H1 (cell line): ENCODE data around the gene ZDHHC24. TPM values are rescaled to one million over a fixed set of nuclear protein-coding genes. Genes with fewer than 3 reads are reported as not detected.

Experiments
- CTCF ChIA-PET: fragments of 300-600 bp; sonication (Branson Sonifier 250); formaldehyde crosslinking; loops from one replicate; lab custom pipeline; 2021; ENCODE audit not compliant: partially characterized antibody; lab: Charles Lee
- POLR2A ChIA-PET: fragments of 300-600 bp; sonication (Branson Sonifier 250); formaldehyde crosslinking; loops from one replicate; lab custom pipeline; 2021; ENCODE audit warnings: inconsistent platforms; ENCODE audit not compliant: partially characterized antibody; lab: Charles Lee
- DNase-seq, 2 experiments: peaks; one replicate each; pipeline versions ENCODE4 v3.0.0 to v3.0.0-alpha.2; 2010 to 2022; ENCODE audit warnings: low spot score in 2 of 2, low read depth in 1 of 2, mixed read lengths in 1 of 2
- FAIRE-seq: peaks from 2 replicates; lab custom pipeline; 2011; peaks lifted over from hg19 to GRCh38; lab: Jason Lieb, UNC
- H2AFZ ChIP-seq: 2 replicates; pipeline ENCODE4 v1.8.1; 2012; ENCODE audit warnings: low read length, inconsistent platforms
- H2AK5ac ChIP-seq: 2 replicates; pipeline ENCODE4 v1.6.1; 2013; ENCODE audit warnings: low read depth, low read length
- H2BK120ac ChIP-seq: replicated peaks from 2 replicates; pipeline ENCODE3; 2013; ENCODE audit warnings: low read depth, low read length, inconsistent platforms
- H2BK12ac ChIP-seq: 2 replicates; pipeline ENCODE4 v1.6.1; 2013; ENCODE audit warnings: low read depth, low read length
- H2BK15ac ChIP-seq: 2 replicates; pipeline ENCODE4 v1.6.1; 2013; ENCODE audit warnings: low read length
- H2BK20ac ChIP-seq: 2 replicates; pipeline ENCODE4 v1.6.1; 2013; ENCODE audit warnings: low read length
- H2BK5ac ChIP-seq: 2 replicates; pipeline ENCODE4 v1.6.1; 2013; ENCODE audit warnings: low read depth, low read length
- H3K14ac ChIP-seq: 2 replicates; pipeline ENCODE4 v1.6.1; 2013; ENCODE audit warnings: inconsistent platforms; ENCODE audit not compliant: insufficient read length
- H3K18ac ChIP-seq: 2 replicates; pipeline ENCODE4 v1.6.1; 2013; ENCODE audit warnings: low read length; ENCODE audit errors: extremely low read depth
- H3K23ac ChIP-seq: 2 replicates; pipeline ENCODE4 v1.6.1; 2013; ENCODE audit warnings: inconsistent platforms; ENCODE audit not compliant: insufficient read length
- H3K23me2 ChIP-seq: 2 replicates; pipeline ENCODE4 v1.6.1; 2013; ENCODE audit warnings: low read depth, low read length
- H3K27ac ChIP-seq: 2 replicates; pipeline ENCODE4 v1.6.1; 2011; ENCODE audit warnings: low read depth, low read length, inconsistent platforms
- H3K27me3 ChIP-seq, 4 experiments: replicated peaks in 1 of 4; 1 replicate in 1 of 4; 2 replicates in 3 of 4; pipeline versions ENCODE4 v1.6.1 to v1.8.1; 2011 to 2013; ENCODE audit warnings: low read length in 3 of 4, mild to moderate bottlenecking in 3 of 4, inconsistent platforms in 2 of 4, mixed read lengths in 2 of 4, moderate library complexity in 1 of 4; ENCODE audit not compliant: control insufficient read depth in 3 of 4, insufficient read depth in 3 of 4; ENCODE audit errors: extremely low read depth in 1 of 4
- H3K36me3 ChIP-seq, 4 experiments: 2 replicates each; pipeline versions ENCODE4 v1.6.1 to v1.8.1; 2011 to 2013; ENCODE audit warnings: mild to moderate bottlenecking in 4 of 4, low read length in 3 of 4, moderate library complexity in 2 of 4, control low read depth in 1 of 4, inconsistent platforms in 1 of 4; ENCODE audit not compliant: insufficient read depth in 4 of 4, control insufficient read depth in 2 of 4
- H3K4ac ChIP-seq: replicated peaks from 2 replicates; pipeline ENCODE3; 2013; ENCODE audit warnings: low read length, low read depth, mixed read lengths, inconsistent platforms; ENCODE audit not compliant: insufficient read length
- H3K4me1 ChIP-seq, 4 experiments: replicated peaks in 1 of 4; 1 replicate in 1 of 4; 2 replicates in 3 of 4; pipeline versions ENCODE4 v1.6.1 to v1.8.1; 2011 to 2013; ENCODE audit warnings: low read length in 3 of 4, inconsistent platforms in 2 of 4, mixed read lengths in 1 of 4; ENCODE audit not compliant: insufficient read depth in 4 of 4, control insufficient read depth in 3 of 4
- H3K4me2 ChIP-seq, 2 experiments: 2 replicates each; pipeline versions ENCODE4 v1.6.1 to v1.8.1; 2011 to 2013; ENCODE audit warnings: low read depth in 2 of 2, low read length in 2 of 2, control low read depth in 1 of 2, inconsistent platforms in 1 of 2, mild to moderate bottlenecking in 1 of 2; ENCODE audit not compliant: insufficient read depth in 1 of 2
- H3K4me3 ChIP-seq, 4 experiments: fragments of 200-600, 300-600 bp in 1 of 4; sonication (generic), shearing (Covaris generic), sonication (Bioruptor Twin) in 1 of 4; 2 replicates each; pipeline versions ENCODE4 v1.5.1 to v1.8.1; 2011 to 2016; ENCODE audit warnings: low read length in 4 of 4, low read depth in 3 of 4, control low read depth in 2 of 4, inconsistent platforms in 2 of 4, mild to moderate bottlenecking in 2 of 4, mixed read lengths in 1 of 4, moderate library complexity in 1 of 4; ENCODE audit not compliant: insufficient read depth in 2 of 4; ENCODE audit errors: extremely low read depth in 1 of 4
- H3K56ac ChIP-seq: replicated peaks from 2 replicates; pipeline ENCODE3; 2013; ENCODE audit warnings: low read depth, mild to moderate bottlenecking, mixed read lengths, low read length, inconsistent platforms; ENCODE audit not compliant: insufficient read length
- H3K79me1 ChIP-seq: 2 replicates; pipeline ENCODE4 v1.6.1; 2013; ENCODE audit warnings: low read depth, low read length, control low read depth
- H3K79me2 ChIP-seq, 2 experiments: 2 replicates each; pipeline versions ENCODE4 v1.6.1 to v1.8.1; 2012 to 2013; ENCODE audit warnings: low read length in 2 of 2, mild to moderate bottlenecking in 2 of 2, inconsistent platforms in 1 of 2; ENCODE audit not compliant: insufficient read depth in 2 of 2, control insufficient read depth in 1 of 2
- H3K9ac ChIP-seq, 4 experiments: replicated peaks in 1 of 4; 1 replicate in 1 of 4; 2 replicates in 3 of 4; pipeline versions ENCODE4 v1.6.1 to v1.8.1; 2011 to 2013; ENCODE audit warnings: low read depth in 3 of 4, low read length in 3 of 4, control low read depth in 2 of 4, mild to moderate bottlenecking in 2 of 4, moderate library complexity in 2 of 4, inconsistent platforms in 1 of 4; ENCODE audit errors: extremely low read depth in 1 of 4
- H3K9me3 ChIP-seq, 2 experiments: 2 replicates each; pipeline versions ENCODE4 v1.6.1 to v1.8.1; 2012 to 2013; ENCODE audit warnings: mild to moderate bottlenecking in 2 of 2, moderate library complexity in 2 of 2, control low read depth in 1 of 2, inconsistent platforms in 1 of 2, low read depth in 1 of 2, low read length in 1 of 2, mixed read lengths in 1 of 2; ENCODE audit not compliant: insufficient read depth in 2 of 2
- H4K20me1 ChIP-seq, 2 experiments: replicated peaks in 1 of 2; 2 replicates each; pipeline versions ENCODE3 to v1.8.1; 2011 to 2013; ENCODE audit warnings: inconsistent platforms in 2 of 2, low read length in 2 of 2, mild to moderate bottlenecking in 1 of 2; ENCODE audit not compliant: insufficient read depth in 2 of 2, control insufficient read depth in 1 of 2
- H4K5ac ChIP-seq: 2 replicates; pipeline ENCODE4 v1.6.1; 2013; ENCODE audit warnings: low read length, low read depth, mixed read lengths, inconsistent platforms; ENCODE audit not compliant: insufficient read length
- H4K8ac ChIP-seq: 2 replicates; pipeline ENCODE4 v1.8.0; 2013; ENCODE audit warnings: mild to moderate bottlenecking, moderate library complexity, low read length, inconsistent platforms; ENCODE audit not compliant: insufficient read depth; ENCODE audit errors: extremely low read depth
- H4K91ac ChIP-seq: replicated peaks from 2 replicates; pipeline ENCODE3; 2013; ENCODE audit warnings: low read length, mixed read lengths, inconsistent platforms; ENCODE audit not compliant: insufficient read length
- ATF2 ChIP-seq: IDR thresholded peaks from 2 replicates; pipeline ENCODE4 v1.6.1; 2012; ENCODE audit warnings: low read length, inconsistent platforms
- BRCA1 ChIP-seq: IDR thresholded peaks from 2 replicates; pipeline ENCODE4 v1.6.1; 2012; ENCODE audit warnings: low read depth, low read length, improper control_type of control experiment
- CBX8 ChIP-seq: fragments of 300-800, 300-1000 bp; sonication (generic); IDR thresholded peaks from 2 replicates; pipeline ENCODE4 v1.7.1; 2016; ENCODE audit warnings: low read depth, low read length, borderline replicate concordance
- CHD1 ChIP-seq: IDR thresholded peaks from 2 replicates; pipeline ENCODE4 v1.6.1; 2012; ENCODE audit warnings: low read depth, low read length, improper control_type of control experiment
- EZH2 ChIP-seq: fragments of 200-600 bp; sonication (generic); IDR thresholded peaks from 2 replicates; pipeline ENCODE4 v1.7.1; 2012; ENCODE audit warnings: low read depth, mild to moderate bottlenecking, moderate library complexity, low read length, inconsistent platforms; ENCODE audit not compliant: severe bottlenecking
- POLR2AphosphoS5 ChIP-seq: IDR thresholded peaks from 2 replicates; pipeline ENCODE4 v1.6.1; 2011; ENCODE audit warnings: low read depth, low read length
- SIX5 ChIP-seq: IDR thresholded peaks from 2 replicates; pipeline ENCODE4 v1.6.1; 2011; ENCODE audit warnings: mild to moderate bottlenecking, low read depth, low read length
- SUZ12 ChIP-seq: fragments of 200-600 bp; sonication (generic); IDR thresholded peaks from 2 replicates; pipeline ENCODE4 v1.6.1; 2012; ENCODE audit warnings: mild to moderate bottlenecking, inconsistent platforms, low read length, moderate library complexity, mixed read lengths
- TEAD4 ChIP-seq: IDR thresholded peaks from 2 replicates; pipeline ENCODE4 v1.6.1; 2012; ENCODE audit warnings: low read depth, low read length, inconsistent platforms, mixed read lengths
- WGBS, 2 experiments: shearing (Covaris generic) in 1 of 2; methylation state at CpG; one replicate each; pipeline versions ENCODE4 v1.1.6 to v1.1.7; 2013 to 2015; ENCODE audit warnings: low lambda C conversion rate in 2 of 2, mixed read lengths in 2 of 2, inconsistent platforms in 1 of 2, low coverage in 1 of 2, missing lambda C conversion rate in 1 of 2; ENCODE audit not compliant: insufficient replicate concordance in 2 of 2, insufficient coverage in 1 of 2, insufficient read length in 1 of 2; ENCODE audit errors: extremely low coverage in 1 of 2, missing lambda C conversion rate in 1 of 2; 5-methylcytosine and 5-hydroxymethylcytosine counted together
- polyA plus RNA-seq, 7 experiments: library from polyadenylated mRNA; depleted of rRNA in 3 of 7; stranded (reverse) in 5 of 7; unstranded in 2 of 7; fragments of >200 nt in 5 of 7; fragments of 200-250 nt in 2 of 7; gene quantifications; 1 replicate in 5 of 7; 2 replicates in 1 of 7; 4 replicates in 1 of 7; pipeline versions ENCODE4 v1.2.1 to v1.2.3, GENCODE V29; 2011 to 2013; ENCODE audit warnings: missing spikeins in 2 of 7, mixed read lengths in 2 of 7
- total RNA-seq: library from RNA; stranded (reverse); fragmentation: NEBNext Ultra II Directional; extraction: Animal tissue kit (Norgen Biotek cat#: 25700); gene quantifications from 2 replicates; pipeline ENCODE4 v1.2.1, GENCODE V29; 2021
- TF ChIP-seq, protein P1 (sequence below), 3 experiments: IDR thresholded peaks; 1 replicate in 2 of 3; 2 replicates in 1 of 3; pipeline versions ENCODE4 v1.5.1 to v1.6.1; 2011; ENCODE audit warnings: low read length in 3 of 3, mild to moderate bottlenecking in 3 of 3, inconsistent platforms in 2 of 3, low read depth in 1 of 3, moderate library complexity in 1 of 3; ENCODE audit not compliant: insufficient read depth in 1 of 3; ENCODE audit errors: control extremely low read depth in 1 of 3

Gene ZDHHC24
- total and polyA plus RNA-seq, 2 of the 8 experiments (the other 6 are each of a cell fraction or from before 2014, with no cell fraction given), result 8.4 to 9.7 TPM

GRCh38 chr11:66523611-66524010 lies 22.2 kb downstream of the ZDHHC24 start:
- Histone ChIP-seq H2BK5ac (no peak overlapping the region), H3K56ac (no peak overlapping the region), H3K36me3 (peaks cover 3 to 20% (median 13%) of the 10 kb centered on the region in 4 experiments; a peak in 7 of 8 replicates), H3K18ac (no peak overlapping the region), H3K79me1 (no peaks in the 10 kb centered on the region), H2AFZ (no peak overlapping the region), H4K8ac (no peak overlapping the region), H3K79me2 (no peaks in the 10 kb centered on the region), H3K27ac (no peak overlapping the region), H2BK15ac (no peak overlapping the region), H2BK12ac (no peak overlapping the region), H4K91ac (no peak overlapping the region), H2AK5ac (no peak overlapping the region), H3K27me3 (no peaks in the 10 kb centered on the region), H2BK20ac (no peak overlapping the region), H3K4ac (no peak overlapping the region), H3K14ac (no peak overlapping the region), H3K4me2 (no peak overlapping the region), H3K9me3 (no peaks in the 10 kb centered on the region), H4K5ac (no peak overlapping the region), H3K4me1 (no peaks in the 10 kb centered on the region), H3K4me3 (no peak overlapping the region), H3K9ac (no peak overlapping the region), H3K23me2 (no peaks in the 10 kb centered on the region), H2BK120ac (no peak overlapping the region), H4K20me1 (peaks cover 0 to 2% of the 10 kb centered on the region in 2 experiments), H3K23ac (no peak overlapping the region)
- FAIRE-seq (no peak), DNase-seq (no peak)
- 93% methylated on average over 11 of the region's 11 CpGs; no CpG with 5 or more reads in 1 of the 2 experiments for WGBS, 2 experiments
- POLR2A ChIA-PET, result interaction anchor here (0.6 to 2.4 kb wide), 5 partner anchors 10 to 117 kb away, joined by 3 to 10 read pairs (median 3); partner anchors contain the start of gene BBS1
- CTCF ChIA-PET, result interaction anchor here (0.7 to 1.7 kb wide), 2 partner anchors 13 to 32 kb away, joined by 3 to 8 read pairs; no protein-coding TSS in a partner anchor
- no peak for TF ChIP-seq POLR2AphosphoS5
- TF ChIP-seq SIX5, result no peak
- TF ChIP-seq BRCA1, result no peak
- TF ChIP-seq ATF2, result no peak
- TF ChIP-seq CBX8, result no peak
- TF ChIP-seq SUZ12, result no peak
- TF ChIP-seq, protein P1, sequence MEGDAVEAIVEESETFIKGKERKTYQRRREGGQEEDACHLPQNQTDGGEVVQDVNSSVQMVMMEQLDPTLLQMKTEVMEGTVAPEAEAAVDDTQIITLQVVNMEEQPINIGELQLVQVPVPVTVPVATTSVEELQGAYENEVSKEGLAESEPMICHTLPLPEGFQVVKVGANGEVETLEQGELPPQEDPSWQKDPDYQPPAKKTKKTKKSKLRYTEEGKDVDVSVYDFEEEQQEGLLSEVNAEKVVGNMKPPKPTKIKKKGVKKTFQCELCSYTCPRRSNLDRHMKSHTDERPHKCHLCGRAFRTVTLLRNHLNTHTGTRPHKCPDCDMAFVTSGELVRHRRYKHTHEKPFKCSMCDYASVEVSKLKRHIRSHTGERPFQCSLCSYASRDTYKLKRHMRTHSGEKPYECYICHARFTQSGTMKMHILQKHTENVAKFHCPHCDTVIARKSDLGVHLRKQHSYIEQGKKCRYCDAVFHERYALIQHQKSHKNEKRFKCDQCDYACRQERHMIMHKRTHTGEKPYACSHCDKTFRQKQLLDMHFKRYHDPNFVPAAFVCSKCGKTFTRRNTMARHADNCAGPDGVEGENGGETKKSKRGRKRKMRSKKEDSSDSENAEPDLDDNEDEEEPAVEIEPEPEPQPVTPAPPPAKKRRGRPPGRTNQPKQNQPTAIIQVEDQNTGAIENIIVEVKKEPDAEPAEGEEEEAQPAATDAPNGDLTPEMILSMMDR (IDR thresholded peaks at IDR 0.05; ENCODE audit: control extremely low read depth in 1 of 3, insufficient read depth in 1 of 3, low read depth in 1 of 3, low read length in 3 of 3), result no peak
- no peak for TF ChIP-seq CHD1
- TF ChIP-seq TEAD4, result no peak
- TF ChIP-seq EZH2, result no peak
